OCI-LY7 (cell line): ENCODE measurements around the gene NFYC.

Experiments
- EZH2phosphoT487 ChIP-seq: fragments of 200-600 bp; sonication (generic); IDR thresholded peaks from 2 replicates; pipeline ENCODE4 v1.6.1; 2018; ENCODE audit warnings: low read depth, borderline replicate concordance, mild to moderate bottlenecking, mixed run types, antibody characterized with exemption, low read length, moderate library complexity, mixed read lengths
- TF ChIP-seq, protein P1 (sequence below): fragments of 200-600 bp; sonication (generic); conservative IDR thresholded peaks from 2 replicates; pipeline ENCODE4 v1.5.1; 2014; ENCODE audit warnings: mild to moderate bottlenecking, antibody characterized with exemption, low read length, moderate library complexity, mixed read lengths

GRCh38 chr1:40787737-40788560, 96.4 kb downstream of the NFYC start:
- TF ChIP-seq, protein P1, sequence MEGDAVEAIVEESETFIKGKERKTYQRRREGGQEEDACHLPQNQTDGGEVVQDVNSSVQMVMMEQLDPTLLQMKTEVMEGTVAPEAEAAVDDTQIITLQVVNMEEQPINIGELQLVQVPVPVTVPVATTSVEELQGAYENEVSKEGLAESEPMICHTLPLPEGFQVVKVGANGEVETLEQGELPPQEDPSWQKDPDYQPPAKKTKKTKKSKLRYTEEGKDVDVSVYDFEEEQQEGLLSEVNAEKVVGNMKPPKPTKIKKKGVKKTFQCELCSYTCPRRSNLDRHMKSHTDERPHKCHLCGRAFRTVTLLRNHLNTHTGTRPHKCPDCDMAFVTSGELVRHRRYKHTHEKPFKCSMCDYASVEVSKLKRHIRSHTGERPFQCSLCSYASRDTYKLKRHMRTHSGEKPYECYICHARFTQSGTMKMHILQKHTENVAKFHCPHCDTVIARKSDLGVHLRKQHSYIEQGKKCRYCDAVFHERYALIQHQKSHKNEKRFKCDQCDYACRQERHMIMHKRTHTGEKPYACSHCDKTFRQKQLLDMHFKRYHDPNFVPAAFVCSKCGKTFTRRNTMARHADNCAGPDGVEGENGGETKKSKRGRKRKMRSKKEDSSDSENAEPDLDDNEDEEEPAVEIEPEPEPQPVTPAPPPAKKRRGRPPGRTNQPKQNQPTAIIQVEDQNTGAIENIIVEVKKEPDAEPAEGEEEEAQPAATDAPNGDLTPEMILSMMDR, result no peak
- TF ChIP-seq EZH2phosphoT487, result no peak
